ENCODE data around the gene STIM2. TPM values are rescaled to one million over a fixed set of nuclear protein-coding genes. Genes with fewer than 3 reads are reported as not detected.

The STIM2 gene
- total RNA-seq, 4 donors from 2014 or later, result 17.2 to 71.4 (median 20.7) TPM

DNA sequence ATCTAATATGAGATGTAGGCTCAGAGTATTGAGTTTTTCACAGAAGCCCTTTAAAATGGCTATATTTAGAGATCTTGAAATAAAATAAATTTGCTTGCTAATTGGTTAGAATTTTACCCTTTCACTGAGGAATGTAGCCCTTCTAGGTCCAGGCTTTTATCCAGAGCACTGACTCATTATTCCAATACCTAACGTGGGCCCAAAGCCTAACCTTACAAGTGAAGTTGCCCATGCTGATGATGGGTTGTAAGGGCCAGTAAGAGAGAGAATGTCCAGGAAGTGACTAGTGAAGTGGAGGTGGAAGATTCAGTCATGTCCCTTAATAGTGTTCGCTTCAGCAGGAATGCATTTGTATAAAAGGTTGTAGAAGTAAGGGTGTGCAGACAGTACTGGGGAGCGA is 155.9 kb downstream of the STIM2 start:
- H3K9me3 ChIP-seq, result no peaks in the 10 kb centered on the region
- no peak overlapping the region for H3K27ac ChIP-seq
- DNase-seq, result no peak
- H3K27me3 ChIP-seq, result no peaks in the 10 kb centered on the region
- H3K36me3 ChIP-seq, result peaks cover 0 to 5% (median 2%) of the 10 kb centered on the region in 4 donors
- intact Hi-C loops (cut with DNase I; ENCODE audit: low total_unique reads), result no loop called here
- WGBS, 2 donors (ENCODE audit: low coverage in 1 of 2), result 94 to 97% methylated on average over 2 to 3 of the region's 3 CpGs
- peaks cover 0 to 3% (median 0%) of the 10 kb centered on the region in 4 donors for H3K4me1 ChIP-seq
- H3K4me3 ChIP-seq, result no peak overlapping the region
- no peak for TF ChIP-seq POLR2A (IDR thresholded peaks at IDR 0.05)
- TF ChIP-seq CTCF (IDR thresholded peaks at IDR 0.05), result no peak
- in situ Hi-C loops (cut with MboI; ENCODE audit: low pct_ligation_motif_present in 1 of 4, low pct_unique_long_range_greater_than_20kb in 1 of 4, low sequenced_read_pairs in 3 of 4), result loop anchor here (25.0 kb wide), 4 partner anchors 254 to 679 kb away; partner anchors contain the start of gene TBC1D19 (in 1 of the 4)

DNA sequence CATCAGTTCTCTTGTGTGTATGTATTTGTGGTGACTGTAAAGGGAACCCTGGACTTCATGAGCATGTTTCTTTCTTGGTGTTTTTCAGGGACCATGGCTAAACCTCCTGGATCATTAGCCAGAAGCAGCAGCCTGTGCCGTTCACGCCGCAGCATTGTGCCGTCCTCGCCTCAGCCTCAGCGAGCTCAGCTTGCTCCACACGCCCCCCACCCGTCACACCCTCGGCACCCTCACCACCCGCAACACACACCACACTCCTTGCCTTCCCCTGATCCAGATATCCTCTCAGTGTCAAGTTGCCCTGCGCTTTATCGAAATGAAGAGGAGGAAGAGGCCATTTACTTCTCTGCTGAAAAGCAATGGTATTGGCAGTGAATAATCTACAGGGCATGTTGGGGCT is 157.0 kb downstream of the STIM2 start:
- no peak for TF ChIP-seq EP300 (IDR thresholded peaks at IDR 0.05; ENCODE audit: low read depth)
- TF ChIP-seq POLR2A (IDR thresholded peaks at IDR 0.05), result no peak
- no peak for TF ChIP-seq CTCF (IDR thresholded peaks at IDR 0.05)
- TF ChIP-seq POLR2AphosphoS5 (IDR thresholded peaks at IDR 0.05), result no peak
- DNase-seq, result no peak
- Histone ChIP-seq H3K27ac (no peak overlapping the region), H3K27me3 (no peaks in the 10 kb centered on the region), H3K9me3 (no peaks in the 10 kb centered on the region), H3K4me1 (no peaks in the 10 kb centered on the region), H3K4me3 (no peak overlapping the region), H3K36me3 (peaks cover 0 to 5% (median 2%) of the 10 kb centered on the region in 4 donors)
- in situ Hi-C loops (cut with MboI; ENCODE audit: low pct_ligation_motif_present in 1 of 4, low pct_unique_long_range_greater_than_20kb in 1 of 4, low sequenced_read_pairs in 3 of 4) (loop anchor here (25.0 kb wide), 4 partner anchors 255 to 680 kb away; partner anchors contain the start of gene TBC1D19 (in 1 of the 4)), intact Hi-C loops (cut with DNase I; ENCODE audit: low total_unique reads) (no loop called here)
- 93 to 96% methylated on average over 3 to 12 of the region's 12 CpGs for WGBS, 2 donors (ENCODE audit: low coverage in 1 of 2)

DNA sequence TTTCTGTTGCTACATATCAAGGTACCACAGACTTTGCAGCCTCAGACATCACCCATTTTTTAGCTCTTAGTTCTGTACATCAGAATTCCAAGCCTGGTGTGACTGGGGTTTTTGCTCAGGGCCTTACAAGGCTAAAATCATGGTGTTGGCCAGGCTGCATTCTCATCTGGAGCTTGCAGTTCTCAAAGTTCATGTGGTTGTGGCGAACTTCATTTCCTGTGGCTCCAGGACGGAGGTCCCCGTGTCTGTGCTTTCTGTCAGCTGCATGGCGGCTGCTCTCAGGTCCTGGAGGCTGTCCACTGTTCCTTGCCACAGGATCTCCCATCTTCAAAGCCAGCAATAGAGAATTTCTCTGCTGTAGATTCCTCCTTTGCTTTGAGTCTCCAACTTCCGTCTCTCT is 157.4 kb downstream of the STIM2 start:
- no peak overlapping the region for H3K4me3 ChIP-seq
- H3K4me1 ChIP-seq, result no peaks in the 10 kb centered on the region
- intact Hi-C loops (cut with DNase I; ENCODE audit: low total_unique reads), result no loop called here
- TF ChIP-seq EP300 (IDR thresholded peaks at IDR 0.05; ENCODE audit: low read depth) (no peak), CTCF (IDR thresholded peaks at IDR 0.05) (no peak), POLR2AphosphoS5 (IDR thresholded peaks at IDR 0.05) (no peak), POLR2A (IDR thresholded peaks at IDR 0.05) (no peak)
- H3K27ac ChIP-seq, result no peak overlapping the region
- WGBS, 2 donors (ENCODE audit: low coverage in 1 of 2), result 80 to 90% methylated on average over 1 to 5 of the region's 5 CpGs
- in situ Hi-C loops (cut with MboI; ENCODE audit: low pct_ligation_motif_present in 1 of 4, low pct_unique_long_range_greater_than_20kb in 1 of 4, low sequenced_read_pairs in 3 of 4), result loop anchor here (25.0 kb wide), 4 partner anchors 256 to 681 kb away; partner anchors contain the start of gene TBC1D19 (in 1 of the 4)
- H3K27me3 ChIP-seq, result no peaks in the 10 kb centered on the region
- no peak for DNase-seq
- no peaks in the 10 kb centered on the region for H3K9me3 ChIP-seq
- peaks cover 0 to 9% (median 4%) of the 10 kb centered on the region in 4 donors for H3K36me3 ChIP-seq

DNA sequence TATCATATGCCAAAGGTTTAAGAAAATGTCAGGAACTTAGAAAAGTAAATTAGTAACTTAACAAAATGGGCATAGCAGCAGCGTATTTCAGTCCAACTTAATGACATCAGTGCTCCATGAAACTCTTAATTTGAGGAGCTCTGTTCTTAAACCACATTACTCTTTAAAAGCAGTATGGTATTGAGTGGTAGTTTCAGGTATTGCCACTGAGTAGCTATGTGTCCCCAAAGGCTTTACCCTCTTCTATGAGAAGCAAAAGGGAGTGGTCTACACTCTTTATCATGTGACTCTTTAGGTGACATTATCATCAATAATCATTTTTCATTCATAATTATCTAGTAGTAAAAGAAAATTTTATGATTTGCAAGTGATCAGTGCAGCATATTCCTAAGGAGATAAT is 158.3 kb downstream of the STIM2 start:
- Histone ChIP-seq H3K9me3 (no peaks in the 10 kb centered on the region), H3K27me3 (no peaks in the 10 kb centered on the region), H3K4me3 (no peak overlapping the region), H3K27ac (no peak overlapping the region), H3K36me3 (peaks cover 0 to 16% (median 4%) of the 10 kb centered on the region in 4 donors), H3K4me1 (no peaks in the 10 kb centered on the region)
- TF ChIP-seq EP300 (IDR thresholded peaks at IDR 0.05; ENCODE audit: low read depth) (no peak), CTCF (IDR thresholded peaks at IDR 0.05) (no peak), POLR2AphosphoS5 (IDR thresholded peaks at IDR 0.05) (no peak), POLR2A (IDR thresholded peaks at IDR 0.05) (no peak)
- 100% methylated on average over 1 of the region's 1 CpG for WGBS, 2 donors (ENCODE audit: low coverage in 1 of 2)
- intact Hi-C loops (cut with DNase I; ENCODE audit: low total_unique reads), result no loop called here
- DNase-seq, result no peak
- in situ Hi-C loops (cut with MboI; ENCODE audit: low pct_ligation_motif_present in 1 of 4, low pct_unique_long_range_greater_than_20kb in 1 of 4, low sequenced_read_pairs in 3 of 4), result loop anchor here (25.0 kb wide), 4 partner anchors 257 to 682 kb away; partner anchors contain the start of gene TBC1D19 (in 1 of the 4)

Measured in transverse colon (tissue), 4 donors.